Ammon's horn (tissue), 1 donor: Measurements from ENCODE around the gene KCNIP1.

ENCODE experiments used
- DNase-seq: peaks from one replicate; pipeline ENCODE4 v3.0.0-alpha.2; 2016; ENCODE audit warnings: low spot score

The KCNIP1 gene

DNA sequence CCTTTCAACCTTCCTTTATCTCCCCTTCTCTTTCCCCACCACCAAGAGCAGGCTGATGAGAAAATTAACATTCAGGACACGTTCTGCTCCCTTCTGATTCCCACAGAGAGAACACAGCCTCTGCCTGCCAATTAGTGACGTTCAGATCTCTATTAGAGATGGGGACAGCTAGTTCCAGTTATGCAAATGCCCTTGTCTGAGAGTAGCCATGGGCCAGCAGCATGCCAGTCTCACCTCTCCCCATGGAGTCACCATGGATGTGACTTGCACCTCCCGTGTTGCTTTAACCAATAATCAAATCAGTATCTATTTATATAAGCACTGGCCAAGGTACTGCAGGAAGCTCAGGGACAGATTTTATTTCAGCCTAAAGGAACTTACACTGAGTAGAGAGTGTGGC lies 61.3 kb downstream of the KCNIP1 start:
- DNase-seq: peak; percentile 95

DNA sequence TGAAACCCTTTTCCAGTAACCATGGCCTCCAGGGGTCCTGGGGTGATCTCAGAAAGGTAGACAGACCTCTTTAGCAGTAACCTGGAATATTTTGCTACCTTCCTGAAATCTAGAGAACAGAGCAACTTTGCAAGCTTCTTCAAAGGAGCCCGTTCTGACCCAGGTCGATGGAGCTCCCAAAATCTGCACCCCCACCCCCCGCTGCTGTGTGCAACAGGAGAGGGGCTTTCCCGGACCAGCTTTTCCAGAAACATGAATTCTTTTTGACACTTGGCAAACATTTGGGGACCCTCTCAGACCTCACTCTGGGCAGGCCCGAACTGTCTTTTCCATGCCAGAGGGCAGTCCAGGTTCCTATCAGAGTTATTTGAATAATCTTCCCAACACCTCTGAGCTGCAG lies 65.3 kb downstream of the KCNIP1 start:
- DNase-seq: no peak

- no peak for DNase-seq
These were observed 66.7 kb downstream of the KCNIP1 start for GRCh38 chr5:170570476-170570875.

GRCh38 chr5:170571281-170571731 lies 67.5 kb downstream of the KCNIP1 start:
- no peak for DNase-seq

DNA sequence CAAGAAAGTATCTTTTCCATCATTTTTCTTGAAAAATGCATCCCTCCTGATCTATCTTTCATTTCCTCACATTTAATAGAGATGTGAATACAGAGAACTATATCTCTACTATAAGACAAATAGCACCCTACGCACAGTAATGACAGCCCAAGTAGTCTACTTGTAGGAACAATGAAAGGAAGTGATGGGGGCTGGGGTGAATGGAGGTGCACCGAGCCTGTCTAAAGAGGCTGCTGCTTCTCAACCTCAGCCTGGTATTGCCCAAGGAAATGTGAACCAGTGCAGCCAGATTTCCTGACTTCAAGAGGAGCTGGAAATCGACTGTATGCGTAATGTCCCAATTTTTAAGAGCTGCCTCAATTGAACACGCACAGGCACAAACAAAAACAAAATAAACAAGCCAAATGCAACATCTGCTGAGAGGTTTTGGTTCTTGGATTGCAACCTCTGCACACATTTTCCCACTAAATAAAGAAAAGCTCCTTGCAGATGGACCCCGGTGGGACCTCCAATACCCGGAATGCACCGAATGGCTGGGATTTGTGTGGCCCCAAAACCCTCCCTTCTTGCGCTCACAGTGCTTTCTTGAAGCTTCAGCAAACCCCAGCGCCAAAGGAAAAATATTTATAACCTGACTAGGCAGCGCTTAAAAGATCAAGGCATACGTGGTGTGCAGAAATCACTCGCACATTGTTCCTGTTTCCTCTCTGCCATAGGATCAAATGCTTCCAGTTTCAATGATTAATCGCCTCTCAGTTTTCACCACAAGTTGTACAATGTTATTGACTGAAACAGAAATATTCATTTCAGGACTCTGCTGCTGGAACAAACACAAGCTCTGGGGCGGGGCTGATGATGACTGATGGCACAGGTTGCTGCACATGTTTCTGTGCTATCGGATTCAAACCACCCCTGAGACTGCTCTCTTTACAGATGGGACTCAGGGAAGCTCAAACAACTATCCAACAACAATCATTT lies 68.3 kb downstream of the KCNIP1 start:
- no peak for DNase-seq

DNA sequence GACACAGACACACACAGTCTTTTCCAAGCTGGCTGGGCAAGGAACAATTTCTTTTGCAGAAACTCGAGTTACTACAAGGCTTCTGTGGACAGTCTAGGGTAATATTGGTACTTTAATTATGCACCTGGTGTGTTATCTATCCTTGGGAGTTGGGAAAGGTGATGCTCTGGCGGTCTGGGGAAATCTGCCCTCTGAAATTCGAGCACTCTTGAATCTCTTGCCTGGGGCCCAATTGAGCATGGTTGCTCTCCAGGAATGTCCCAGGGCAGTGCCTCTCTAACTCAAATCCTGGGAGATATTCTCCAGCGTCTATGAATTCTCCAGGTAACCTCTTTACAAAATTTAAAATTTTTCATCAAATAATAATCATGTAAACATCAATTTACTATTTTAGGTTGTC lies 69.3 kb downstream of the KCNIP1 start:
- DNase-seq: no peak

DNA sequence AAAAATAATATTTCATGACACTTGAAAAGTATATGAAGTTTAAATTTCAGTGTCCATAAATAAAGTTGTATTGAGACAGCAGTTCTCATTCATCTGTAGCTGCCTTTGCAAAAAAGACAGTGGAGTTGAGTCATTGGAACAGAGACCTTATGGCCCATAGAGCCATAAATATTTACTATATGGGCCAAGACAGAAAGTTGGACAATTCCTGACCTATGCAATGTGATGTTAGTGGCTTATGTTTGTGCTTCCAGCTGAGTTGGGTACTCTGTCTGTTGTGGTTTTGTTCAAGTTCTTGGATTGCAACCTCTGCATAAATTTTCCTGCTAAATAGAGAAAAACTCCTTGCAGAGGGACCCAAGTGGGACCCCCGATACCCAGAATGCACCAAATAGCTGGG lies 69.8 kb downstream of the KCNIP1 start:
- no peak for DNase-seq

- peak; percentile 54 for DNase-seq
These were observed 73.0 kb downstream of the KCNIP1 start for GRCh38 chr5:170576602-170577535.

GRCh38 chr5:170579601-170580000 lies 75.8 kb downstream of the KCNIP1 start:
- DNase-seq: no peak

DNA sequence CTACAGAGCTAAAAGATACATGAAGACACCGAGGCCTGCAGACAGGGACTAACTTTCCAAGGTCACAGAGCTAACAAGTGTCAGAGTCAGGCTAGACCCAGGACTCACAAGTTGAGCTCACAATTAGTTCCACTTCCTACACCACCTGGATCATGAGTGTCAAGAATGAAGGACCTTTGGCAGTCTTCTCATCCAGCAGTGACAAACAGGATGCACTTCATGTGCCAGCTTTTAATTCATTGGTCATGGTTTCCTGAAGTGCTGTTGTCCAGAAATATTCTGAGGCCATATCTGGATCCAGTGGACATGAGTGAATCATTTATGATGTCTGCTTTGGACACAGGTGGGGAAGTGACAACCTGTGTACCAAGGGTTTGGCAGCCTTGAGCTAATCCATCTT lies 77.4 kb downstream of the KCNIP1 start:
- no peak for DNase-seq

DNA sequence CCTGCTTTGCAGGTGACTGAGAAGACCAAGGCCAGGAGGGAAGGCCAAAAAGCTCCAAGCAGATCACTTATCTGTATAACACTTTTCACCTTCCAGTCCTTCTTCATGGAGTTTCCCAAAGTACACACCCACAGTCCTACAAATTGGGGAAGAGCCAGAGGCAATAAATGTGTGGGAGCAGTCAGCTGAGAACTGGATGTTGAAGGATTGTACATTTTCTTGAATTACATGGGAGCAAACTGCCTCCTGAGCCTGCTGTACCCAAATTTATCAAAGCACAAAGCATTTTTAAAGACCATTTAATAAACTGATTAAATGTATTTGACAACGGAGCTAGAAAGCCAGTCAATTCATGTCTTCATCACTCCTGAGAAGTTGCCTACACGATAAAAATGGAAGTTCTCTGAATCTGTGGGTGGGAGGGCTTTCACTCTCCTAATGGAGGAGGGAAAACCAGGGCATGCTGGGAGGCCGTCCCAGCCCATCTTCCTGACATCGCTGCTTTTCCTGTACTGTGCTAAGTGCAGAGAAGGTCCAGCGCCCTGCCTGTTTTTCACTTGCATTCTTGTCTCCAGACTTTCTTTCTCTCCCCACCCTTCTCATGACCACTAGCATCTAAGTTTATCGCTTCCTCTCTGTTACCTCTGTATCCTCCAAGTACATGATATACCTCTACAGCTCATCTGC lies 79.0 kb downstream of the KCNIP1 start:
- DNase-seq: no peak

GRCh38 chr5:170584003-170584402 lies 80.2 kb downstream of the KCNIP1 start:
- no peak for DNase-seq

GRCh38 chr5:170584450-170585058 lies 80.7 kb downstream of the KCNIP1 start:
- no peak for DNase-seq

DNA sequence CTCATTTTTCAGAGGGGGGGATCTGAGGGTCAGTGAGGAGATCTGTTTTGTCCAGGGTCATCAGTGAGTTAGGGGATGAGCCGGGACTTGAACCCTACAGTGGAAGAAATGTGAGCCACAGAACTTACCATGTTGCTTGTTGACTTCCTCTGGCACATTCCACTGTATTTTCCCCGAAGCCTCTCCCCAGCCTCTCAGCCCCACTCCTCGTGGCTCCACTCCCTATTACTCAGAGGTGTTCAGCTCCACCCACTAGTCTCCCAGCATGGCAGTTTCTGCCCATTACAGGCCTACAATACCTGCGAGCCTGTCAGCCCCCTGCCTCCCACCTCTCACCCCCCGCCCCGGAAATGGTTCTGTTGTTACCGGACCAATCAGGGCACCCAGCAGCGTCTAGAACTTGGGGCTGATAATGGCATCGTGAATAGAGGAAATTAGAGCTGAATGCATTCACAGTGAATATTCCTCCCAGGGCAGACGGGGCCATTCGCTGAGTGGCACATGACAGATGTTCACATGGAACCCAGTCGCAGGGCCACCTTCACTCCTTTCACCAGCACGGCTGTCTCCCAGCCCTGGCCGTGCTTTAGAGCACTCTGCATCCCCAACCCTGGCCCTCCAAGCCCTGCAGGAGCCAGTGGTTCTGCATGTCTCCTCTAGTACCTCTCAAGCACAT lies 81.6 kb downstream of the KCNIP1 start:
- no peak for DNase-seq

DNA sequence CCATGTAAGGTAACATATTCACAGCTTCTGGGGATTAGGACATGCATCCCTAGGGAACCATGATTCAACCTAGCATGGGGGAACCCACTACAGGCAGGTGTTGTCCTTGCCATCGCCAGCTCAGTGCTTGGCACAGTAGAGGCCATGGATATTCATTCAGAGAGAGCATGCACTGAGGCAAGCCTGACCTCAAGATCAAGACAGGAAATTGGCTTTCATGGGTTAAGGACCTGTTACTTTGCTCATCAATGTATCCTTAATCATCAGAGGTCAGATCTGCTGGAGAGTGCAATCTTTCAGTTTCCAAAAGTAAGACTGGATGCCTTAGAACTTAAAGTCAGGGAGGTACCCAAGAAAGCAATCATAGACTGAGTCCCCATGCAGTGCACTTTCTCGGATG lies 84.0 kb downstream of the KCNIP1 start:
- no peak for DNase-seq

DNA sequence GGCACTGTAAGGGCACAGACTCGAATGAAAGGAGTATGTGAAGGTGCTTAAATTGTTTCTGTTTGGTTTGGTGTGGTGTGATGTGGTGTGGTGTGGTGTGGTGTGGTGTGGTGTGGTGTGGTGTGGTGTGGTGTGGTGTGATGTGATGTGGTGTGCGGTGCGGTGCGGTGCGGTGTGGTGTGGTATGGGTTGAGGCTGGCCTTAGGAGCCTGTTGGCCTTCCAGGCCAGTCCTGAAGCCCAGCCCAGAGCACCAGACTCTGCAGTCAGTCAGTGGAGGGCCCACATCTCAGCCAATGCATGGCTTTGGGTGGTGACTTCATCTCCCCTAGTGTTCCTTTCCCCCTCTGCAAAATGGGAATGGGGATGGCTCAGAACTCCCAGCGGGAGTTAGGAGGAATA lies 85.8 kb downstream of the KCNIP1 start:
- DNase-seq: no peak

GRCh38 chr5:170590566-170590965 lies 86.7 kb downstream of the KCNIP1 start:
- DNase-seq: no peak

DNA sequence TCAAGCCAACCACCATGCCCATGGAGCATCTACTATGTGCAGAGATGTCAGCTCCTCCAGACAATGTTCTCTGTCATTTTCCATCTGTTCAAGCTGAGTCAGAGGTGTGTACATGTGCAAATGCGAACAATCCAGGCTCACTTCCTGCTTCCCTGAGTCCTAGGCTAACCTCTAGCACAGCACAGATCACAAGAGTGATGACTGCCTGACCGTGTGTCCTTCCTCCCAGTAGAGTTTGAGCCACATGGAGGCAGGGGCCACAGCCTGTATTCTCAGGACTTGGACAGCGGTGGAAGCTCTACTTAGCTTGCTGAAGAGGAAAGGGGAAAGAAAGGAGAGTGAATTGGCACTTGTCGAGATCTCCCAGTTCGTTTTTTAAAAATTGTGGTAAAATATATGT lies 87.2 kb downstream of the KCNIP1 start:
- peak; percentile 34 for DNase-seq

DNA sequence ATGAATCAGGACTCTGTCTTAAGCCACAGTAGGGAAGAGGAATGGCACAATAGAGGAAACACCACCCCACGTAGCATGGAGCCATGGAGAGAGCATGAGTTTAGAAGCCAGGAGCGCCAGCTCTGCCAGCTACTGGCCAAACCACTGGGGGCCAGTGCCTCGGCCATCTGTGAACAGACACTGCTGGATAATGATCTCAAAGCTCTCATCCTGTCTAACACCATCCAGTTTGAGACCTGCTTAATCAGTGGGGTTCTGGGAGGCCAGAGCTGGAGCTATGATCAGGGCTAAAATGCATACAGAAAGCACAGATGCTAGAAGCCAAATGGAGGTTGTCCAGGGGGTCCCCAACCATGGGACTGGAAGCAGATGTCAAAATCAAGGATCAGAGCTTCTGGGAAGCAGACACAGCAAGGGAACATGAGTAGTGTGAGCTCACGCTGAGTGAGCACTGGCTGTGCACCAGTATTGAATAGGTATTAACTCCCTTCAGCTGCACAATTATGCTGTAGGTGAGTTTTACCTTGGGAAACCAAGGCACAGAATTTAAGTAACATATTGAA lies 92.7 kb downstream of the KCNIP1 start:
- DNase-seq: no peak

- DNase-seq: peak; percentile 31
These were observed 93.4 kb downstream of the KCNIP1 start for GRCh38 chr5:170597109-170597751.
